Ishikawa (cell line): Measurements from ENCODE around the gene ASPA.

Source experiments
- CEBPB ChIP-seq: IDR thresholded peaks from 2 replicates; pipeline ENCODE4 v1.6.1; 2012
- CREB1 ChIP-seq: IDR thresholded peaks from 2 replicates; pipeline ENCODE4 v1.6.1; 2012; ENCODE audit warnings: low read depth
- EGR1 ChIP-seq: IDR thresholded peaks from 2 replicates; pipeline ENCODE4 v1.6.1; 2012
- FOXM1 ChIP-seq: IDR thresholded peaks from 2 replicates; pipeline ENCODE4 v1.6.1; 2012; ENCODE audit warnings: low read depth, borderline replicate concordance
- MAX ChIP-seq: IDR thresholded peaks from 2 replicates; pipeline ENCODE4 v1.6.1; 2012
- NFIC ChIP-seq: IDR thresholded peaks from 2 replicates; pipeline ENCODE4 v1.6.1; 2012
- RAD21 ChIP-seq: IDR thresholded peaks from 2 replicates; pipeline ENCODE4 v1.6.1; 2012; ENCODE audit warnings: low read depth
- TAF1 ChIP-seq: IDR thresholded peaks from 2 replicates; pipeline ENCODE4 v1.6.1; 2012; ENCODE audit warnings: low read depth, mild to moderate bottlenecking
- TEAD4 ChIP-seq: IDR thresholded peaks from 2 replicates; pipeline ENCODE4 v1.6.1; 2012
- USF1 ChIP-seq: IDR thresholded peaks from 2 replicates; pipeline ENCODE4 v1.6.1; 2012
- YY1 ChIP-seq: IDR thresholded peaks from 2 replicates; pipeline ENCODE4 v1.6.1; 2012; ENCODE audit warnings: low read depth
- ZBTB7A ChIP-seq: IDR thresholded peaks from 2 replicates; pipeline ENCODE4 v1.6.1; 2012; ENCODE audit warnings: low read depth
- TF ChIP-seq, protein P1 (sequence below): IDR thresholded peaks from 2 replicates; pipeline ENCODE4 v1.6.1; 2012; ENCODE audit warnings: low read depth, mild to moderate bottlenecking

DNA sequence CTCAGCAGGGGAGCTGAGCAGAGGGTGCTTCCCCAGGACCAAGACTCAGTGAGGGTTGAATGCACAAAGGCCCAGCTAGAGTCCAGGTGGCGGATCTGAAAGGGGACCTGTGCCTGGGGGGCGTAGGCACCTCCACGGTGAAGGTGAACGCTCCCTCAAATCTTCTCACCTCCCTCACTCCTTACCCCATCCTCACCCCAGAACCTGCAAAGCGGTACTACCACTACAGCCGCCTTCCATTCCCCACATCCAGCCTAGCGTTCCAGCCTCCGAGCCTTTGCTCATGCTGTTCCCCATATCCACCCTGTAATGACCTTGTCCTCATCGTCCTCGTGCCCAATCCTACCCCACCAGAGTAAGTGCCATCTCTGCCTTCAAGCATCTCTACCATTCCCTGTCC is 51.2 kb downstream of the ASPA start:
- TF ChIP-seq RAD21 (no peak), YY1 (no peak), MAX (no peak), TEAD4 (no peak), CREB1 (no peak), USF1 (no peak), EGR1 (no peak), FOXM1 (no peak), CEBPB (no peak), NFIC (no peak), TAF1 (no peak), ZBTB7A (no peak)
- TF ChIP-seq, protein P1, sequence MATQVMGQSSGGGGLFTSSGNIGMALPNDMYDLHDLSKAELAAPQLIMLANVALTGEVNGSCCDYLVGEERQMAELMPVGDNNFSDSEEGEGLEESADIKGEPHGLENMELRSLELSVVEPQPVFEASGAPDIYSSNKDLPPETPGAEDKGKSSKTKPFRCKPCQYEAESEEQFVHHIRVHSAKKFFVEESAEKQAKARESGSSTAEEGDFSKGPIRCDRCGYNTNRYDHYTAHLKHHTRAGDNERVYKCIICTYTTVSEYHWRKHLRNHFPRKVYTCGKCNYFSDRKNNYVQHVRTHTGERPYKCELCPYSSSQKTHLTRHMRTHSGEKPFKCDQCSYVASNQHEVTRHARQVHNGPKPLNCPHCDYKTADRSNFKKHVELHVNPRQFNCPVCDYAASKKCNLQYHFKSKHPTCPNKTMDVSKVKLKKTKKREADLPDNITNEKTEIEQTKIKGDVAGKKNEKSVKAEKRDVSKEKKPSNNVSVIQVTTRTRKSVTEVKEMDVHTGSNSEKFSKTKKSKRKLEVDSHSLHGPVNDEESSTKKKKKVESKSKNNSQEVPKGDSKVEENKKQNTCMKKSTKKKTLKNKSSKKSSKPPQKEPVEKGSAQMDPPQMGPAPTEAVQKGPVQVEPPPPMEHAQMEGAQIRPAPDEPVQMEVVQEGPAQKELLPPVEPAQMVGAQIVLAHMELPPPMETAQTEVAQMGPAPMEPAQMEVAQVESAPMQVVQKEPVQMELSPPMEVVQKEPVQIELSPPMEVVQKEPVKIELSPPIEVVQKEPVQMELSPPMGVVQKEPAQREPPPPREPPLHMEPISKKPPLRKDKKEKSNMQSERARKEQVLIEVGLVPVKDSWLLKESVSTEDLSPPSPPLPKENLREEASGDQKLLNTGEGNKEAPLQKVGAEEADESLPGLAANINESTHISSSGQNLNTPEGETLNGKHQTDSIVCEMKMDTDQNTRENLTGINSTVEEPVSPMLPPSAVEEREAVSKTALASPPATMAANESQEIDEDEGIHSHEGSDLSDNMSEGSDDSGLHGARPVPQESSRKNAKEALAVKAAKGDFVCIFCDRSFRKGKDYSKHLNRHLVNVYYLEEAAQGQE: no peak
